Measurements from ENCODE around the gene FOSB.
A peak's percentile ranks its signal among the peaks of the same experiment; 100 is the strongest.
"Not testable (repeated sequence)": the region's sequence is repeated elsewhere in the genome, so short reads cannot be mapped to it uniquely, and the experiment has no call there.

FOSB gene

DNA sequence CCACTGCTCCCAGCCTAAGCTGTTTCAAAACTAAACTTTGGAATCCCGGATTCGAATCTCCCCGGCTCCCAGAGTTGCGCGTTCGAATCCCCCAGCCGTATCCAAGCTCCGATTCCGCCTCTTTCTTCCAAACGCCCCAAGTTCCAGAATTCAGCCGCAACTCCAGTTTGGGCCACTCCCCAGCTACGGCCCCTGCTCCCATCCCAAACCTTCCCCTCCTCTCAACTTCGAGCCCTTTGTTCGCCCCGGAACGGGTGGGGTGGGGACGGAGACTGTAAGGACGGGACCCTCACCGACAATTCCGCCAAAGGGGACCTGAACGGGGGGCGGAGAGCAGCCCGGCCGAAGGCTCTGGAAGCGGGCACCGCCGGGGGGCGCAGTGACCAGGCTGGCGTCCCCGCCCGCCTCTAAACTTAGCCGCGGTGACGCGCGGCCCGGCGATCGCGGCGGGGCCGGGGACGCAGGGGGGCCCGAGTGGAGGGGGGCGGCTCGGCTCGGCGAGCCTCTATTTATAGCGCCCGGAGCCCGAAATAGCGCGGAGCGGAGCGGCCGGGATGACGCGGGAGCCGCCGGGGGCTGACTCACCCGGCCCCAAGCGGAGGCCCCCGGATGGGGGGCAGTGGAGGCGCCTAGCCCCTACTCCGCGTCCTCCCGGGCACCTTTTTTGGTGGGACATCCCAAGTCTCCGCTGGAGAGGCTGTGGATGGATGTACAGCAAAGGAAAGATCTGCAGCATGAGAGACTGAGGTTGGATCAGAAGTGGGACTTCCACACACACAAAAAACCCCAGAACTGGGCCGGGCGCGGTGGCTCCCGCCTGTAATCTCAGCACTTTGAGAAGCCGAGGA lies 39.2 kb upstream of the FOSB start:
- Histone ChIP-seq H3K4me1 (ENCODE audit: control insufficient read depth, insufficient read depth, low read length) (peaks cover 43% of the 10 kb centered on the region), H3K9me3 (ENCODE audit: control insufficient read depth, low read length) (no peaks in the 10 kb centered on the region), H3K27me3 (replicated peaks; ENCODE audit: control insufficient read depth, insufficient read depth, low read length) (no peaks in the 10 kb centered on the region), H3K9ac (ENCODE audit: low read length) (peak overlapping the region; percentile 89), H3K36me3 (ENCODE audit: control insufficient read depth, insufficient read depth, low read length, severe bottlenecking) (no peaks in the 10 kb centered on the region), H3K4me3 (ENCODE audit: low read length) (peak overlapping the region; percentile 82)
- DNase-seq (ENCODE audit: low read depth), result peak; percentile 90

DNA sequence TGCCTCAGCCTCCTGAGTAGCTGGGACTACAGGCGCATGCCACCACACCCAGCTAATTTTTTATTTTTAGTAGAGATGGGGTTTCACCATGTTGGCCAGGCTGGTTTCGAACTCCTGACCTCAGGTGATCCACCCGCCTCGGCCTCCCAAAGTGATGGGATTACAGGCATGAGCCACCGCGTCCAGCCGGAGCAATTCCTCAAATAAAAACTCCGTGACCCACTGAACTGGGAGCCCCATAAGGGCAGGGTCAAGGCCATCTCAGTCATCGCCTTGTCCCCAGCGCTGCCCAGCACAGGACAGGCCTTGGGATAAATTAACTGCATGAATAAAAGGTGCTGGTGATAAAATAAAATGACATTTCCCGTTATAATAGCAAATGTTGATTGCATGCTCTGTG lies 37.9 kb upstream of the FOSB start:
- not testable (repeated sequence) for H3K36me3 ChIP-seq (ENCODE audit: control insufficient read depth, insufficient read depth, low read length, severe bottlenecking); H3K27me3 ChIP-seq (replicated peaks; ENCODE audit: control insufficient read depth, insufficient read depth, low read length); DNase-seq (ENCODE audit: low read depth); H3K9ac ChIP-seq (ENCODE audit: low read length); H3K9me3 ChIP-seq (ENCODE audit: control insufficient read depth, low read length); H3K4me3 ChIP-seq (ENCODE audit: low read length)
- peaks cover 32% of the 10 kb centered on the region for H3K4me1 ChIP-seq (ENCODE audit: control insufficient read depth, insufficient read depth, low read length)

DNA sequence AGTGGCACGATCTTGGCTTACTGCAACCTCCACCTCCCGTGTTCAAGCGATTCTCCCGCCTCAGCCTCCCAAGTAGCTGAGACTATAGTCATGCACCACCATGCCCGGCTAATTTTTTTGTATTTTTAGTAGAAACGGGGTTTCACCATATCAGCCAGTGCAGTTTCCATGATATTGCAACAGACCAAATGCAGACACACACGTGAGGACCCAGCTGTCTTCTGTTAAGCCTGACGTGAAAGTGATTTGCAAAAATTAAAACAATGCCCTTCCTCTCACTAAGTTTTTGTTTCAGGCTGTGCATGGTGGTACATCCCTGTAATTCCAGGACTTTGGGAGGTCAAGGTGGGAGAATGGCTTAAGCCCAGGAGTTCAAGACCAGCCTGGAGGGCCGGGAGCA lies 36.8 kb upstream of the FOSB start:
- H3K4me3 ChIP-seq (ENCODE audit: low read length); H3K36me3 ChIP-seq (ENCODE audit: control insufficient read depth, insufficient read depth, low read length, severe bottlenecking); H3K27me3 ChIP-seq (replicated peaks; ENCODE audit: control insufficient read depth, insufficient read depth, low read length); H3K9me3 ChIP-seq (ENCODE audit: control insufficient read depth, low read length): not testable (repeated sequence)
- peaks cover 28% of the 10 kb centered on the region for H3K4me1 ChIP-seq (ENCODE audit: control insufficient read depth, insufficient read depth, low read length)
- peak overlapping the region; percentile 30 for H3K9ac ChIP-seq (ENCODE audit: low read length)
- peak; percentile 77 for DNase-seq (ENCODE audit: low read depth)

DNA sequence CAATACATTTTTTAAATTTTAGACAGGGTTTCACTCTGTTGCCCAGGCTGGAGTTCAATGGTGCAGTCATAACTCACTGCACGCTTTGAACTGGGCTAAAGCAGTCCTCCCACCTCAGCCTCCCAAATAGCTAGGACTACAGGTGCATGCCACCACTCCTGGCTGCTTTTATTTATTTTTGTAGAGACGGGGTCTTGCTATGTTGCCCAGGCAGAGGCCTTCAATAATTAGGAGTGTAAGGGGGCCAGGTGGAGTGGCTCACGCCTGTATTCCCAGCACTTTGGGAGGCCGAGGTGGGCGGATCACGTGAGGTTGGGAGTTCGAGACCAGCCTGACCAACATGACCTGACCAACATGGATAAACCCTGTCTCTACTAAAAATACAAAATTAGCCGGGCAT lies 35.3 kb upstream of the FOSB start:
- not testable (repeated sequence) for DNase-seq (ENCODE audit: low read depth); H3K36me3 ChIP-seq (ENCODE audit: control insufficient read depth, insufficient read depth, low read length, severe bottlenecking); H3K4me3 ChIP-seq (ENCODE audit: low read length); H3K27me3 ChIP-seq (replicated peaks; ENCODE audit: control insufficient read depth, insufficient read depth, low read length); H3K9ac ChIP-seq (ENCODE audit: low read length); H3K9me3 ChIP-seq (ENCODE audit: control insufficient read depth, low read length)
- H3K4me1 ChIP-seq (ENCODE audit: control insufficient read depth, insufficient read depth, low read length), result peaks cover 25% of the 10 kb centered on the region

DNA sequence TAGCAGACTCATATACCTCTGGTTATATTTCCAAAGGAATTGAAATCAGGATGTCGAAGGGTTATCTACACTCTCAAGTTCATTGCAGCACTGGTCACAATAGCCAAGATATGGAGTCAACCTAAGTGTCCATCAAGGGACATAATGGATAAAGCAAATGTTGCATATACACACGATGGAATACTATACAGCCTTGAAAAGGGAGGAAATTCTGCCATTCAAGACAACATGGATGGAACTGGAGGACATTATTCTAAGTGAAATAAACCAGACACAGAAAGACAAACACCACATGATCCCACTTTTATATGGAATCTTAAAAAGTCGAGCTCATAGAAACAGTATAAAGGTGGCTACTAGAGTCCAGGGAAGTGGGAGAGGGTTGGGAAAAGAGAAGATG lies 30.5 kb upstream of the FOSB start:
- no peaks in the 10 kb centered on the region for H3K36me3 ChIP-seq (ENCODE audit: control insufficient read depth, insufficient read depth, low read length, severe bottlenecking)
- no peaks in the 10 kb centered on the region for H3K9me3 ChIP-seq (ENCODE audit: control insufficient read depth, low read length)
- no peaks in the 10 kb centered on the region for H3K27me3 ChIP-seq (replicated peaks; ENCODE audit: control insufficient read depth, insufficient read depth, low read length)
- peaks cover 5% of the 10 kb centered on the region for H3K4me1 ChIP-seq (ENCODE audit: control insufficient read depth, insufficient read depth, low read length)
- no peak overlapping the region for H3K9ac ChIP-seq (ENCODE audit: low read length)
- H3K4me3 ChIP-seq (ENCODE audit: low read length), result no peak overlapping the region
- no peak for DNase-seq (ENCODE audit: low read depth)

DNA sequence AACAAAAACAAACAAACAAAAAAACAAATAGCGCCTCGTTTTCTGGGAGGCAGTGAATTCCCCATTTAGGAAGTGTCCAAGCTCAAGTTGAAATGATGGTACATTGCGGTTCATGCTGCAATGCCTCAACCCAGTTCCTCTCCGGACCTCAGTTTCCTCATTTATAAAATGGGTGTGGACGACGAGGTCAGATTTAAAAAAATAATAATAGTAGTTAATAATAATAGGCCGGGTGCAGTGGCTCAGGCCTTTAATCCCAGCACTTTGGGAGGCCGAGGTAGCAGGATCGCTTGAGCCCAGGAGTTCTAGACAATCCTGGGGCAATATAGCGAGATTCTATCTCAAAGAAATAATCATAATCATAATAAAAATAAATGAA lies 28.6 kb upstream of the FOSB start:
- Histone ChIP-seq H3K9ac (ENCODE audit: low read length) (peak overlapping the region; percentile 82), H3K27me3 (replicated peaks; ENCODE audit: control insufficient read depth, insufficient read depth, low read length) (no peaks in the 10 kb centered on the region), H3K9me3 (ENCODE audit: control insufficient read depth, low read length) (no peaks in the 10 kb centered on the region), H3K4me1 (ENCODE audit: control insufficient read depth, insufficient read depth, low read length) (peaks cover 14% of the 10 kb centered on the region), H3K4me3 (ENCODE audit: low read length) (peak overlapping the region; percentile 78), H3K36me3 (ENCODE audit: control insufficient read depth, insufficient read depth, low read length, severe bottlenecking) (no peaks in the 10 kb centered on the region)
- no peak for DNase-seq (ENCODE audit: low read depth)

DNA sequence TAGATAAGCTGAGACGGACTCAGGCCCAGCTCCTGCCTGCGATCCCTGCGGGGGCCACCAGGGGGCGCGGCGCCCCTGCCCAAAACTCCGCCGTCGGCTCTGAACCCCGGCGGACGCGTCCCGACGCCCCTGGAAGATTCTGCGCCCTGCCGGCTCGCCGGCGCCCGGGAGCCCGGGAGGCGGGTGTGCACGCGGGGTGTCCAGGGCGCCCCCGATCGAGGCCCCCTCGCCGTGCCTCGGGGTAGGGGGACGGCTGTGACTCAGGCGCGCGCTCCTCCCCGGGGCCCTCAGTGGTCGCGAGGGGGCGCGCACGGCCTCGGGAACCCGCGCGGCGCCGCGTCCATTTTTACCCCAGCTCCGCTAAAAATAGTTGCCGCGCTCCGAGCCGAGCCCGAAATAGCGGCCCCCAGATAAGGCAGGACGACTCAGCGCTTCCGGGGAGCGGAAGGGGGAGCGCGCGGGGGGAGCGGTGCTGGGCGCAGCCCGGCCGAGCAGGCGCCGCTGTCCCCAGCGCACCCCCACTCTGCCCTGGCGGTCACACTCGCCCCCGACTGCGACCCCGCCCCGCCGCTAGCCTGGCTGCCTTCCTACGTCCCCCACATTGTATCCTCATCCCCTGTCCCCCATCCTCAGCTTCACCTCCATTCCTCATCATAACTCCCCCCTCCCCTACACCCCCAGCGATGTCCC lies 28.1 kb upstream of the FOSB start:
- peak; percentile 93 for DNase-seq (ENCODE audit: low read depth)
- H3K9ac ChIP-seq (ENCODE audit: low read length), result peak overlapping the region; percentile 82
- H3K4me3 ChIP-seq (ENCODE audit: low read length), result peak overlapping the region; percentile 78

DNA sequence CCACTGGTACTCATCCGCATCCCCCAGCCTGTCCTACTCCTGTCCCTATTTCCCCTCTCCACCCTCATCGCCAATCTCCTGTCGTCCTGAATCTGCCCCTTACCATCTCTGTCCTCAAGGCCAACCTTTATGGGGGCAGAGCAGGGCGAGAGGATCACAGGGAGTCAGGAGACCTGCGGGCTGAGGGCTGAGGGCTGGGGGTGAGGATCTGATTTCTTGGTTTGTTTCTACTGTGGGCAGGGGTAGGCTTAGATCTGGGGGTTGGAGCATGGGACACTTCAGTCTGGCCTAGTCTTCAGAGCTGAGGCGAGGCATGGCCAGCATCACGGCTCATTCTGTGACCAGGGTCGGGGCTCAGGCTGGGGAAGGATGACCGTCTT lies 27.5 kb upstream of the FOSB start:
- H3K4me1 ChIP-seq (ENCODE audit: control insufficient read depth, insufficient read depth, low read length), result peaks cover 20% of the 10 kb centered on the region
- peak overlapping the region; percentile 82 for H3K9ac ChIP-seq (ENCODE audit: low read length)
- no peak for DNase-seq (ENCODE audit: low read depth)
- H3K9me3 ChIP-seq (ENCODE audit: control insufficient read depth, low read length), result no peaks in the 10 kb centered on the region
- H3K36me3 ChIP-seq (ENCODE audit: control insufficient read depth, insufficient read depth, low read length, severe bottlenecking), result no peaks in the 10 kb centered on the region
- H3K4me3 ChIP-seq (ENCODE audit: low read length), result peak overlapping the region; percentile 78
- H3K27me3 ChIP-seq (replicated peaks; ENCODE audit: control insufficient read depth, insufficient read depth, low read length), result no peaks in the 10 kb centered on the region

More for the DNA sequence above, 28.1 kb upstream of the FOSB start:
- Histone ChIP-seq H3K27me3 (replicated peaks; ENCODE audit: control insufficient read depth, insufficient read depth, low read length) (no peaks in the 10 kb centered on the region), H3K9me3 (ENCODE audit: control insufficient read depth, low read length) (no peaks in the 10 kb centered on the region), H3K36me3 (ENCODE audit: control insufficient read depth, insufficient read depth, low read length, severe bottlenecking) (no peaks in the 10 kb centered on the region), H3K4me1 (ENCODE audit: control insufficient read depth, insufficient read depth, low read length) (peaks cover 18% of the 10 kb centered on the region)

DNA sequence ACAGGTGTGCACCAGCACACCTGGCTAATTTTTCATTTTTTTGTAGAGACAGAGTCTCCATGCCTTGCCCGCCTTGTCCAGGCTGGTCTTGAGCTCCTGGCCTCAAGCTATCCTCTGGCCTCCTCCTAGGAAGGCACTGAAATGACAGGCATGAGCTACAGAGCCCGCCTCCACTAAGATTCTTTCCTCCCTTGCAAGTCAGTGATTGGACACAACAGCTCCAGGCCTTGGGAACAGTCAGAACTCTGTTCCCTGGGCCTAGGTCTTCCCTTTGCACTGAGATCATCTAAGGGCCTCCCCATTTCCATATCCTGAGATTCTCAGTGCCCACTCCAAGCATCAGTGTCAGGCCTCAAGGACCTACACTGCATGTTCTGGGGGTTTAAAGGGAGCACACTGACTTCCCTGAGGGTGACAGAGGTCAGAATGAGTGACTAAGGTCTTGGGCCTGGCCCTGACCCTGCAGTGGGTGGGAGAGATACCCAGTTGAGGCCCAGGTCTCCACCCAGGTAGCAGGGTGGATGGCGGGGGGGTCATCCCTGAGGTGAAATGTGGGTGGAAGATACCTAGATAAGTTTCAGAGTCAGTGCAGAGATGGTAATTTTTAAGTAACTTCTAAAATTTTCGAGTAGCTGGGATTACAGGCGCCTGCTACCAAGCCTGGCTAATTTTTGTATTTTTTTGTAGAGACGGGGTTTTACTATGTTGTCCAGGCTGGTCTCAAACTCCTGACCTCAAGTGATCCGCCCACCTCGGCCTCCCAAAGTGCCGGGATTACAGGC lies 26.7 kb upstream of the FOSB start:
- DNase-seq (ENCODE audit: low read depth), result peak; percentile 47
- Histone ChIP-seq H3K36me3 (ENCODE audit: control insufficient read depth, insufficient read depth, low read length, severe bottlenecking) (no peaks in the 10 kb centered on the region), H3K27me3 (replicated peaks; ENCODE audit: control insufficient read depth, insufficient read depth, low read length) (no peaks in the 10 kb centered on the region), H3K9ac (ENCODE audit: low read length) (peak overlapping the region; percentile 82), H3K4me3 (ENCODE audit: low read length) (no peak overlapping the region), H3K4me1 (ENCODE audit: control insufficient read depth, insufficient read depth, low read length) (peaks cover 20% of the 10 kb centered on the region), H3K9me3 (ENCODE audit: control insufficient read depth, low read length) (no peaks in the 10 kb centered on the region)

DNA sequence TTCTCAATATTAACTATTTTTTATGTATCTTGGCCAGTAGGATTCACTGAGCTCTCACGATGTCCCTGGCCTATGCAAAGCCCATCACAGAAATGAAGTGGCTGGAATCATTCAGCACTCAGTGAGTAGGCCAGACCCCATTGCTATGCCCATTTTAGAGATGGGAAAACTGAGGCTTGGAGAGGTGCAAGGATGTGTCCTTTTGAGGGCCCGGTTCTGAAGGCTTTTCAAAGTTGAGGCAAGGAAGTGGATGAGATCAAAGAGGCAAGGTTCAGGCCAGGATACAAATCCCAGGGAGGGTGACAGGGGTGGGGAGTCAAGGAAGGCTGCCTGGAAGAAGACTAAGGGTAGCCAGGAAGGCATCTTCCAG lies 25.4 kb upstream of the FOSB start:
- Histone ChIP-seq H3K9ac (ENCODE audit: low read length) (no peak overlapping the region), H3K4me1 (ENCODE audit: control insufficient read depth, insufficient read depth, low read length) (peaks cover 22% of the 10 kb centered on the region), H3K4me3 (ENCODE audit: low read length) (no peak overlapping the region), H3K9me3 (ENCODE audit: control insufficient read depth, low read length) (no peaks in the 10 kb centered on the region), H3K36me3 (ENCODE audit: control insufficient read depth, insufficient read depth, low read length, severe bottlenecking) (no peaks in the 10 kb centered on the region), H3K27me3 (replicated peaks; ENCODE audit: control insufficient read depth, insufficient read depth, low read length) (no peaks in the 10 kb centered on the region)
- no peak for DNase-seq (ENCODE audit: low read depth)

DNA sequence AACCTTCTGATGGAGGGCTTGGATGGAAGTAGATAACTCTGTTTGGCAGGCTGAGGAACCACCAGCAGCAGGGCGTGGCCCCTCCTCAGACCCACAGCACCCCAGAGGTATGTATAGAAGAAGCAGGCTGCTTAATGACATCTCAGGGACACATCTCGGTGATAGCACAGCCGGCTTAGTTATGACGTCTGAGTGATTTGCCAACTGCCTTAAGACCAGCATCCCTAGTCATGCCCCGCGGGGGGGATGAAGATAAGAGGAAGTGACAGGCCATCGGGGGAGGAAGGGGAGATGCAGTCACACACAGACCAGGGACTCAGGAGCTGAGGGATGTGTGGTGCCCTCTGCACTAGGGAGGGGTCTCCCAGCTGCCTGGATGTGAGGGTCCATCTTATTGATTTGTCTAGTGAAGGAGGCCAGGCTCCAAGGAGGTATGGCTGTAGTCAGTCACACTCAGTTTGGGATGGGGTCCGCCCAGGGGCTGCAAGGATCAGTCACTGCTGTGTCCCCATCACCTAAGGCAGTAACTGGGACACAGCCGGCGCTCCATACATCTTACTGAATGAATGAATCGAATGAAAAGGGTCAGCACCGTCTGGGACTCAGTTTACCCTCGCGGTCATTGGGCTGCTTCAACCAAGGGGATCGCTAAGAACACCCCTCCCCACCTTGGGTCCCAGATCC lies 24.9 kb upstream of the FOSB start:
- Histone ChIP-seq H3K4me3 (ENCODE audit: low read length) (peak overlapping the region; percentile 78), H3K9ac (ENCODE audit: low read length) (peak overlapping the region; percentile 74), H3K27me3 (replicated peaks; ENCODE audit: control insufficient read depth, insufficient read depth, low read length) (no peaks in the 10 kb centered on the region), H3K9me3 (ENCODE audit: control insufficient read depth, low read length) (no peaks in the 10 kb centered on the region), H3K36me3 (ENCODE audit: control insufficient read depth, insufficient read depth, low read length, severe bottlenecking) (no peaks in the 10 kb centered on the region), H3K4me1 (ENCODE audit: control insufficient read depth, insufficient read depth, low read length) (peaks cover 22% of the 10 kb centered on the region)
- peak; percentile 66 for DNase-seq (ENCODE audit: low read depth)
